Measurements from ENCODE around the gene ANKMY1. TPM values are rescaled to one million over a fixed set of nuclear protein-coding genes. Genes with fewer than 3 reads are reported as not detected.

Gene ANKMY1
- total and polyA plus RNA-seq, 2 donors (not counting 1 experiment from before 2014, with no cell fraction given): 51.7 to 72.1 TPM

DNA sequence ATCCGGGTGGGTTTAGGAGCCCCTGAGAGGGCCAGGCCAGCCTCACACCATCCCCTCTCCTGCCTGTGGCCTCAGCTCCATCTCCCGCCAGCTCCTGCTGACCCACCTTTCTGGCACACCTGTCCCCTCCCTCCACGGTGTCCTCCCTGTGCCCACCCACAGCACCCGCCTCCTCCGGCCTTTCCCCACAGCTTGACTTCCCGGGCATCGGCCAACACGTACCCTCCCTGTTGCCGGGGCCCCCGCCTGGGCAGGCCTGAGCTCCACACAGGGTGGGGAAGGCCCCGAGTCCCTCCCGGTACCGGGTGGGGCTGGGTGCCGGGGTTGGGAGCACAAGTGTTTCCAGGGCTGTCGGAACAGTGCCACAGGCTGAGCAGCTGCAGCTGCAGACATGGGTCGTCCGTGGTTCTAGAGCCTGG is 115.8 kb downstream of the ANKMY1 start:
- CTCF ChIA-PET: no interaction called here
- Histone ChIP-seq H3K79me2 (ENCODE audit: control insufficient read depth, insufficient read depth, low read length) (no peaks in the 10 kb centered on the region), H4K20me1 (ENCODE audit: control insufficient read depth, insufficient read depth, low read length, poor library complexity, severe bottlenecking) (peaks cover 15% of the 10 kb centered on the region), H3K4me3 (ENCODE audit: control extremely low read depth in 1 of 5, extremely low read depth in 1 of 5, insufficient read depth in 1 of 5, low read depth in 2 of 5, low read length in 4 of 5) (no peak overlapping the region), H3K9ac (ENCODE audit: low read length) (no peak overlapping the region), H3K36me3 (replicated peaks in 1 of 2; ENCODE audit: control extremely low read depth in 1 of 2, control insufficient read depth in 1 of 2, extremely low read depth in 1 of 2, insufficient read depth in 2 of 2, low read length in 1 of 2) (no peaks in the 10 kb centered on the region), H3K4me1 (ENCODE audit: control insufficient read depth in 2 of 2, insufficient read depth in 2 of 2, low read length in 2 of 2) (peaks cover 11 to 14% of the 10 kb centered on the region in 2 donors), H3K4me2 (replicated peaks; ENCODE audit: low read depth, low read length, poor library complexity, severe bottlenecking) (no peak overlapping the region), H3K9me3 (ENCODE audit: control extremely low read depth in 1 of 3, control insufficient read depth in 2 of 3, insufficient read depth in 1 of 3, low read length in 2 of 3) (peaks cover 0 to 12% (median 0%) of the 10 kb centered on the region in 3 donors), H2AFZ (ENCODE audit: insufficient read depth, low read depth, low read length, poor library complexity, severe bottlenecking) (no peak overlapping the region), H3K27me3 (replicated peaks in 1 of 4; ENCODE audit: control extremely low read depth in 1 of 4, control insufficient read depth in 3 of 4, insufficient read depth in 4 of 4, low read length in 3 of 4) (peaks cover 0 to 35% (median 10%) of the 10 kb centered on the region in 4 experiments), H3K27ac (ENCODE audit: low read length in 2 of 2) (no peak overlapping the region)
- ATAC-seq (ENCODE audit: low read depth) (no peak), DNase-seq (no peak)
- no peak overlapping the region for H3K4me3 Mint-ChIP-seq
- TF ChIP-seq EZH2 (IDR thresholded peaks at IDR 0.05; ENCODE audit: borderline replicate concordance, insufficient read depth, low read depth, low read length, poor library complexity, severe bottlenecking): no peak
- TF ChIP-seq, protein P1, sequence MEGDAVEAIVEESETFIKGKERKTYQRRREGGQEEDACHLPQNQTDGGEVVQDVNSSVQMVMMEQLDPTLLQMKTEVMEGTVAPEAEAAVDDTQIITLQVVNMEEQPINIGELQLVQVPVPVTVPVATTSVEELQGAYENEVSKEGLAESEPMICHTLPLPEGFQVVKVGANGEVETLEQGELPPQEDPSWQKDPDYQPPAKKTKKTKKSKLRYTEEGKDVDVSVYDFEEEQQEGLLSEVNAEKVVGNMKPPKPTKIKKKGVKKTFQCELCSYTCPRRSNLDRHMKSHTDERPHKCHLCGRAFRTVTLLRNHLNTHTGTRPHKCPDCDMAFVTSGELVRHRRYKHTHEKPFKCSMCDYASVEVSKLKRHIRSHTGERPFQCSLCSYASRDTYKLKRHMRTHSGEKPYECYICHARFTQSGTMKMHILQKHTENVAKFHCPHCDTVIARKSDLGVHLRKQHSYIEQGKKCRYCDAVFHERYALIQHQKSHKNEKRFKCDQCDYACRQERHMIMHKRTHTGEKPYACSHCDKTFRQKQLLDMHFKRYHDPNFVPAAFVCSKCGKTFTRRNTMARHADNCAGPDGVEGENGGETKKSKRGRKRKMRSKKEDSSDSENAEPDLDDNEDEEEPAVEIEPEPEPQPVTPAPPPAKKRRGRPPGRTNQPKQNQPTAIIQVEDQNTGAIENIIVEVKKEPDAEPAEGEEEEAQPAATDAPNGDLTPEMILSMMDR (IDR thresholded peaks at IDR 0.05): no peak
- H3K27me3 Mint-ChIP-seq: peaks cover 13% of the 10 kb centered on the region
- intact Hi-C loops (cut with micrococcal nuclease): no loop called here
- H3K4me1 Mint-ChIP-seq: peaks cover 8% of the 10 kb centered on the region
- WGBS (ENCODE audit: insufficient coverage): 96% methylated on average over 17 of the region's 17 CpGs
- no peak overlapping the region for H3K27ac Mint-ChIP-seq
- no peaks in the 10 kb centered on the region for H3K9me3 Mint-ChIP-seq (ENCODE audit: insufficient read depth)
- POLR2A ChIA-PET: no interaction called here

DNA sequence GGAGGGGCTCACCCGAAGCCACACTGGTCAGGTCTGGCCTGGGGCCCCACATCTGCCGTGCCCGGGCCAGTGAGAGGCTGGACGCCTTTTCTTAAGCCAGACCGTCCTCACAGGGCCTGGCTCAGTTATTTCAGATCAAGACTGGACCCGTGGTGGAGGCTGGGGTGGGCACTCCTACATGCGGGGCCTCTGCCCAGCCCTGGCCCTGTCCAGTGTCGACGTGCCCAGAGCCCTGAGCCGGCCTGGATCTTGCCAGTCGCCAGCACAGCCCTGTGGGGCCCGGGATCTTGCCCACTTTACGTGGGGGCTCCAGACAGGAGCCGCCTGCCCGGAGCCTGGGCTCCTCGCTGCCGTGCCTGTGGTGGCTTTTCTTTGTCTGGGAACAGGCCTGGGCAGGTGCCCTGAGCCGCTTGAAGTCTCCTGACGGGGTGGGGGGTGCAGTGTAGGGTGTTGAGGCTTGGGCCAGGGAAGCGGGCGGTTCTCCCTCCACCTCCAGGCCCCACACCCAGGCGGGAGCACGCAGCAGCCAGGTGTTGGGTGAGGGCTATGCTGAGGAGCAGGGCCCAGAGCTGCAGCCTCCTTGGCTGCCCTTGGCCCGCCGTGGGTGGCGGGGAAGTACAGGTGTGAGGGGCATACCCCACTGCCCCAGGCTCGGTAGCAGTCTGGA is 116.3 kb downstream of the ANKMY1 start:
- ATAC-seq (ENCODE audit: low read depth): no peak
- DNase-seq: no peak
- intact Hi-C loops (cut with micrococcal nuclease): no loop called here
- Mint-ChIP-seq H3K4me1 (peaks cover 8% of the 10 kb centered on the region), H3K27me3 (peaks cover 13% of the 10 kb centered on the region), H3K27ac (no peak overlapping the region), H3K4me3 (no peak overlapping the region), H3K9me3 (ENCODE audit: insufficient read depth) (no peaks in the 10 kb centered on the region)
- H3K9me3 ChIP-seq (ENCODE audit: control extremely low read depth in 1 of 3, control insufficient read depth in 2 of 3, insufficient read depth in 1 of 3, low read length in 2 of 3): peaks cover 0 to 17% (median 0%) of the 10 kb centered on the region in 3 donors
- no peak overlapping the region for H2AFZ ChIP-seq (ENCODE audit: insufficient read depth, low read depth, low read length, poor library complexity, severe bottlenecking)
- H3K79me2 ChIP-seq (ENCODE audit: control insufficient read depth, insufficient read depth, low read length): no peaks in the 10 kb centered on the region
- H3K27ac ChIP-seq (ENCODE audit: low read length in 2 of 2): no peak overlapping the region
- H4K20me1 ChIP-seq (ENCODE audit: control insufficient read depth, insufficient read depth, low read length, poor library complexity, severe bottlenecking): peaks cover 15% of the 10 kb centered on the region
- H3K4me1 ChIP-seq (ENCODE audit: control insufficient read depth in 2 of 2, insufficient read depth in 2 of 2, low read length in 2 of 2): peaks cover 17 to 19% of the 10 kb centered on the region in 2 donors
- no peak overlapping the region for H3K4me3 ChIP-seq (ENCODE audit: control extremely low read depth in 1 of 5, extremely low read depth in 1 of 5, insufficient read depth in 1 of 5, low read depth in 2 of 5, low read length in 4 of 5)
- TF ChIP-seq, protein P1 (IDR thresholded peaks at IDR 0.05): no peak
- TF ChIP-seq EZH2 (IDR thresholded peaks at IDR 0.05; ENCODE audit: borderline replicate concordance, insufficient read depth, low read depth, low read length, poor library complexity, severe bottlenecking): no peak
- CTCF ChIA-PET: no interaction called here
- H3K9ac ChIP-seq (ENCODE audit: low read length): no peak overlapping the region
- no peaks in the 10 kb centered on the region for H3K36me3 ChIP-seq (replicated peaks in 1 of 2; ENCODE audit: control extremely low read depth in 1 of 2, control insufficient read depth in 1 of 2, extremely low read depth in 1 of 2, insufficient read depth in 2 of 2, low read length in 1 of 2)
- POLR2A ChIA-PET: no interaction called here
- peaks cover 0 to 38% (median 13%) of the 10 kb centered on the region in 4 experiments for H3K27me3 ChIP-seq (replicated peaks in 1 of 4; ENCODE audit: control extremely low read depth in 1 of 4, control insufficient read depth in 3 of 4, insufficient read depth in 4 of 4, low read length in 3 of 4)
- H3K4me2 ChIP-seq (replicated peaks; ENCODE audit: low read depth, low read length, poor library complexity, severe bottlenecking): no peak overlapping the region
- WGBS (ENCODE audit: insufficient coverage): 86% methylated on average over 19 of the region's 27 CpGs
